HEK293 (cell line): ENCODE results near the gene PDE3B.

Experiments used
- CTCF ChIP-seq: fragments of 450-650 bp; formaldehyde crosslinking; IDR thresholded peaks from 2 replicates; pipeline ENCODE4 v1.5.1; 2016; ENCODE audit warnings: missing biosample characterization, missing genetic modification characterization
- INSM2 ChIP-seq: fragments of 450-650 bp; formaldehyde crosslinking; IDR thresholded peaks from 2 replicates; pipeline ENCODE4 v1.5.1; 2016; ENCODE audit warnings: missing biosample characterization, missing genetic modification characterization
- ZNF10 ChIP-seq: fragments of 450-650 bp; formaldehyde crosslinking; IDR thresholded peaks from 2 replicates; pipeline ENCODE4 v1.5.1; 2017; ENCODE audit warnings: missing biosample characterization, missing genetic modification characterization
- ZNF292 ChIP-seq: fragments of 450-650 bp; formaldehyde crosslinking; IDR thresholded peaks from 2 replicates; pipeline ENCODE4 v1.5.1; 2016; ENCODE audit warnings: low read depth, missing biosample characterization, missing genetic modification characterization, borderline replicate concordance
- ZNF335 ChIP-seq: fragments of 450-650 bp; formaldehyde crosslinking; conservative IDR thresholded peaks from 2 replicates; pipeline ENCODE4 v1.5.1; 2016; ENCODE audit warnings: missing biosample characterization, missing genetic modification characterization
- ZNF37A ChIP-seq: fragments of 450-650 bp; IDR thresholded peaks from 2 replicates; pipeline ENCODE4 v1.5.1; 2018; ENCODE audit warnings: missing biosample characterization, missing genetic modification characterization
- ZNF501 ChIP-seq: fragments of 450-650 bp; formaldehyde crosslinking; IDR thresholded peaks from 2 replicates; pipeline ENCODE4 v1.5.1; 2016; ENCODE audit warnings: missing biosample characterization, missing genetic modification characterization
- ZNF548 ChIP-seq: fragments of 450-650 bp; formaldehyde crosslinking; IDR thresholded peaks from 2 replicates; pipeline ENCODE4 v1.5.1; 2016; ENCODE audit warnings: missing biosample characterization, missing genetic modification characterization
- ZNF658 ChIP-seq: fragments of 450-650 bp; formaldehyde crosslinking; IDR thresholded peaks from 2 replicates; pipeline ENCODE4; 2016; ENCODE audit warnings: missing biosample characterization, missing genetic modification characterization
- ZNF664 ChIP-seq: fragments of 450-650 bp; formaldehyde crosslinking; IDR thresholded peaks from 2 replicates; pipeline ENCODE4 v1.5.1; 2016; ENCODE audit warnings: missing biosample characterization, missing genetic modification characterization
- ZSCAN30 ChIP-seq: fragments of 450-650 bp; IDR thresholded peaks from 2 replicates; pipeline ENCODE4 v1.5.1; 2018; ENCODE audit warnings: missing biosample characterization, mild to moderate bottlenecking, missing genetic modification characterization, moderate library complexity
- TF ChIP-seq, protein P1 (sequence below): fragments of 450-650 bp; formaldehyde crosslinking; IDR thresholded peaks from 2 replicates; pipeline ENCODE4 v1.5.1; 2017; ENCODE audit warnings: missing biosample characterization, missing genetic modification characterization
- TF ChIP-seq, protein P2 (sequence below): fragments of 450-650 bp; formaldehyde crosslinking; conservative IDR thresholded peaks from 2 replicates; pipeline ENCODE4 v1.5.1; 2016; ENCODE audit warnings: low read depth, missing biosample characterization, missing genetic modification characterization

- TF ChIP-seq, protein P1, sequence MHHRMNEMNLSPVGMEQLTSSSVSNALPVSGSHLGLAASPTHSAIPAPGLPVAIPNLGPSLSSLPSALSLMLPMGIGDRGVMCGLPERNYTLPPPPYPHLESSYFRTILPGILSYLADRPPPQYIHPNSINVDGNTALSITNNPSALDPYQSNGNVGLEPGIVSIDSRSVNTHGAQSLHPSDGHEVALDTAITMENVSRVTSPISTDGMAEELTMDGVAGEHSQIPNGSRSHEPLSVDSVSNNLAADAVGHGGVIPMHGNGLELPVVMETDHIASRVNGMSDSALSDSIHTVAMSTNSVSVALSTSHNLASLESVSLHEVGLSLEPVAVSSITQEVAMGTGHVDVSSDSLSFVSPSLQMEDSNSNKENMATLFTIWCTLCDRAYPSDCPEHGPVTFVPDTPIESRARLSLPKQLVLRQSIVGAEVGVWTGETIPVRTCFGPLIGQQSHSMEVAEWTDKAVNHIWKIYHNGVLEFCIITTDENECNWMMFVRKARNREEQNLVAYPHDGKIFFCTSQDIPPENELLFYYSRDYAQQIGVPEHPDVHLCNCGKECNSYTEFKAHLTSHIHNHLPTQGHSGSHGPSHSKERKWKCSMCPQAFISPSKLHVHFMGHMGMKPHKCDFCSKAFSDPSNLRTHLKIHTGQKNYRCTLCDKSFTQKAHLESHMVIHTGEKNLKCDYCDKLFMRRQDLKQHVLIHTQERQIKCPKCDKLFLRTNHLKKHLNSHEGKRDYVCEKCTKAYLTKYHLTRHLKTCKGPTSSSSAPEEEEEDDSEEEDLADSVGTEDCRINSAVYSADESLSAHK (tag by site-specific recombination), result no peak
- TF ChIP-seq ZNF548 (tag by site-specific recombination) (no peak), ZNF664 (tag by site-specific recombination) (no peak), CTCF (tag by site-specific recombination) (no peak), INSM2 (tag by site-specific recombination) (no peak), ZSCAN30 (no peak), ZNF292 (tag by site-specific recombination) (no peak), ZNF335 (tag by site-specific recombination) (no peak), ZNF37A (no peak), ZNF658 (no peak), ZNF501 (tag by site-specific recombination) (no peak), ZNF10 (tag by site-specific recombination) (no peak)
- TF ChIP-seq, protein P2, sequence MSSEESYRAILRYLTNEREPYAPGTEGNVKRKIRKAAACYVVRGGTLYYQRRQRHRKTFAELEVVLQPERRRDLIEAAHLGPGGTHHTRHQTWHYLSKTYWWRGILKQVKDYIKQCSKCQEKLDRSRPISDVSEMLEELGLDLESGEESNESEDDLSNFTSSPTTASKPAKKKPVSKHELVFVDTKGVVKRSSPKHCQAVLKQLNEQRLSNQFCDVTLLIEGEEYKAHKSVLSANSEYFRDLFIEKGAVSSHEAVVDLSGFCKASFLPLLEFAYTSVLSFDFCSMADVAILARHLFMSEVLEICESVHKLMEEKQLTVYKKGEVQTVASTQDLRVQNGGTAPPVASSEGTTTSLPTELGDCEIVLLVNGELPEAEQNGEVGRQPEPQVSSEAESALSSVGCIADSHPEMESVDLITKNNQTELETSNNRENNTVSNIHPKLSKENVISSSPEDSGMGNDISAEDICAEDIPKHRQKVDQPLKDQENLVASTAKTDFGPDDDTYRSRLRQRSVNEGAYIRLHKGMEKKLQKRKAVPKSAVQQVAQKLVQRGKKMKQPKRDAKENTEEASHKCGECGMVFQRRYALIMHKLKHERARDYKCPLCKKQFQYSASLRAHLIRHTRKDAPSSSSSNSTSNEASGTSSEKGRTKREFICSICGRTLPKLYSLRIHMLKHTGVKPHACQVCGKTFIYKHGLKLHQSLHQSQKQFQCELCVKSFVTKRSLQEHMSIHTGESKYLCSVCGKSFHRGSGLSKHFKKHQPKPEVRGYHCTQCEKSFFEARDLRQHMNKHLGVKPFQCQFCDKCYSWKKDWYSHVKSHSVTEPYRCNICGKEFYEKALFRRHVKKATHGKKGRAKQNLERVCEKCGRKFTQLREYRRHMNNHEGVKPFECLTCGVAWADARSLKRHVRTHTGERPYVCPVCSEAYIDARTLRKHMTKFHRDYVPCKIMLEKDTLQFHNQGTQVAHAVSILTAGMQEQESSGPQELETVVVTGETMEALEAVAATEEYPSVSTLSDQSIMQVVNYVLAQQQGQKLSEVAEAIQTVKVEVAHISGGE (tag by site-specific recombination), result no peak
These were observed 30.3 kb downstream of the PDE3B start for GRCh38 chr11:14673824-14674405.
